OCI-LY3 (cell line): ENCODE measurements around the gene ATP1A4.

ENCODE experiments used
- H2AFZ ChIP-seq: fragments of 200-600, 300-600 bp; shearing (Covaris generic); 2 replicates; pipeline ENCODE4 v1.6.0; 2014; ENCODE audit warnings: antibody characterized with exemption, low read depth, low read length
- H3K27ac ChIP-seq: fragments of 200-600, 300-600 bp; sonication (generic); 2 replicates; pipeline ENCODE4 v1.5.1; 2014; ENCODE audit warnings: mild to moderate bottlenecking, low read length, moderate library complexity, mixed read lengths
- H3K27me3 ChIP-seq: fragments of 200-600, 300-600 bp; sonication (generic); 2 replicates; pipeline ENCODE4 v1.6.1; 2014; ENCODE audit warnings: low read depth, low read length, mixed read lengths
- H3K36me3 ChIP-seq: fragments of 200-600, 300-600 bp; sonication (generic); replicated peaks from 2 replicates; pipeline ENCODE3; 2014; ENCODE audit warnings: low read depth, low read length, mixed read lengths
- H3K4me1 ChIP-seq: fragments of 300-600, 200-600 bp; sonication (generic); 2 replicates; pipeline ENCODE4 v1.6.1; 2014; ENCODE audit warnings: low read length, mixed read lengths
- H3K4me2 ChIP-seq: fragments of 200-600, 300-600 bp; sonication (generic); 2 replicates; pipeline ENCODE4 v1.6.1; 2014; ENCODE audit warnings: low read length, mixed read lengths
- H3K4me3 ChIP-seq: fragments of 300-600, 200-600 bp; sonication (generic); 2 replicates; pipeline ENCODE4 v1.5.1; 2014; ENCODE audit warnings: antibody characterized with exemption, mild to moderate bottlenecking, low read length, moderate library complexity
- H3K79me2 ChIP-seq: fragments of 300-600, 200-600 bp; shearing (Covaris generic); 2 replicates; pipeline ENCODE4 v1.6.1; 2014; ENCODE audit warnings: mild to moderate bottlenecking, low read length, mixed read lengths
- H3K9ac ChIP-seq: fragments of 300-600, 200-600 bp; shearing (Covaris generic); 2 replicates; pipeline ENCODE4 v1.6.0; 2014; ENCODE audit warnings: mild to moderate bottlenecking, low read length, moderate library complexity
- H3K9me3 ChIP-seq: fragments of 200-600, 300-600 bp; shearing (Covaris generic); 2 replicates; pipeline ENCODE4 v1.6.1; 2014; ENCODE audit warnings: low read length, mixed read lengths; ENCODE audit not compliant: insufficient read depth
- H4K20me1 ChIP-seq: fragments of 200-600, 300-600 bp; sonication (generic); 2 replicates; pipeline ENCODE4 v1.6.1; 2016; ENCODE audit warnings: low read length, mixed read lengths; ENCODE audit not compliant: insufficient read depth
- CTCF ChIP-seq: fragments of 200-600, 300-600 bp; sonication (generic); IDR thresholded peaks from 2 replicates; pipeline ENCODE4 v1.5.1; 2014; ENCODE audit warnings: antibody characterized with exemption, low read length, low read depth
- EZH2phosphoT487 ChIP-seq: fragments of 200-600 bp; shearing (Covaris generic); IDR thresholded peaks from 2 replicates; pipeline ENCODE4 v1.6.1; 2018; ENCODE audit warnings: antibody characterized with exemption, mixed run types, low read depth

Gene ATP1A4

DNA sequence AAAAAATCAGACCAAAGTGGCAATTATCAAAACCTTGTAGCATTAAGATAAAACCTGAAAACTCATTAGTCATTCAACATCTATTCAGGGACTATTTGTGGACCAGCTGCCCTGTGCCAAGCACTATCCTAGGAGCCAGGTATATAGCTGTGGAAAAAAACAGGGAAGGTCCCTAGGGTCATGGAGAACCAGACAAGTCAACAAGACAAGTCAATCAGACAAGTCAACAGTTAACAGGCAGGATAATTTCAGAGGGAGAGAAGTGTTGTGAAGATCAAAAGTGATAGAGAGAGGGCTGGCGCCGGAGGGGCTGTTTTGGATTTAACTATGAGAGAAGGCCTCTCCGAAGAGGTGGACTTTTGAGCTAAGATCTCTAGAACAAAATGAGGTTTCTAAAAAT is 3.3 kb upstream of the ATP1A4 start:
- no peak overlapping the region for H3K4me2 ChIP-seq
- H3K9me3 ChIP-seq = no peaks in the 10 kb centered on the region
- H3K36me3 ChIP-seq = no peaks in the 10 kb centered on the region
- no peak for TF ChIP-seq CTCF
- no peak for TF ChIP-seq EZH2phosphoT487
- H3K4me1 ChIP-seq = peaks cover 21% of the 10 kb centered on the region
- H3K9ac ChIP-seq = no peak overlapping the region
- H3K4me3 ChIP-seq = no peak overlapping the region
- H3K27ac ChIP-seq = no peak overlapping the region
- no peaks in the 10 kb centered on the region for H4K20me1 ChIP-seq
- no peaks in the 10 kb centered on the region for H3K79me2 ChIP-seq
- no peaks in the 10 kb centered on the region for H3K27me3 ChIP-seq
- no peak overlapping the region for H2AFZ ChIP-seq

- Histone ChIP-seq H3K4me2 (no peak overlapping the region), H3K27me3 (no peaks in the 10 kb centered on the region), H3K79me2 (no peaks in the 10 kb centered on the region), H3K36me3 (no peaks in the 10 kb centered on the region), H3K4me1 (peaks cover 15% of the 10 kb centered on the region), H3K9me3 (no peaks in the 10 kb centered on the region), H3K4me3 (no peak overlapping the region), H2AFZ (no peak overlapping the region), H3K27ac (no peak overlapping the region), H3K9ac (no peak overlapping the region), H4K20me1 (no peaks in the 10 kb centered on the region)
- TF ChIP-seq EZH2phosphoT487 (no peak), CTCF (no peak)
These were observed 2.2 kb upstream of the ATP1A4 start for GRCh38 chr1:160149233-160149632.

DNA sequence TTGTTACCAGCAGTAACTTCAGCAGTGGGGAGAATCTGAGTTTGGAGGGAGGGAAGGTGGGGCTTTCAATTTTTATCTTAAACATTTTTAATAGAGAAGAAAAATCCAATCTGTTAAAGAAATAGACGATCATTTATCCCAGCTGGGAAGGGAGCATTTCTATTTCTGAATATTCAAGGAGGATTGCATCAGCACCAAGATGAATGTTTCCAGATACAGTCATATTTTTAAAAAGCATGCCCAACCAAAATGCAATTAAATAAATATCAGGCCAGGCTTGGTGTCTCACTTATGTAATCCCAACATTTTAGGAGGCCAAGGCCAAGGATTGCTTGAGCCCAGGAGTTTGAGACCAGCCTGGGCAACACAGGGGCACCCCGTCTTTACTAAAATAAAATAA is 1.7 kb upstream of the ATP1A4 start:
- Histone ChIP-seq H3K4me3 (no peak overlapping the region), H3K9me3 (no peaks in the 10 kb centered on the region), H4K20me1 (no peaks in the 10 kb centered on the region), H3K4me2 (no peak overlapping the region), H3K79me2 (no peaks in the 10 kb centered on the region), H2AFZ (no peak overlapping the region), H3K9ac (no peak overlapping the region), H3K36me3 (no peaks in the 10 kb centered on the region), H3K27ac (no peak overlapping the region), H3K4me1 (peaks cover 15% of the 10 kb centered on the region), H3K27me3 (no peaks in the 10 kb centered on the region)
- no peak for TF ChIP-seq EZH2phosphoT487
- no peak for TF ChIP-seq CTCF

DNA sequence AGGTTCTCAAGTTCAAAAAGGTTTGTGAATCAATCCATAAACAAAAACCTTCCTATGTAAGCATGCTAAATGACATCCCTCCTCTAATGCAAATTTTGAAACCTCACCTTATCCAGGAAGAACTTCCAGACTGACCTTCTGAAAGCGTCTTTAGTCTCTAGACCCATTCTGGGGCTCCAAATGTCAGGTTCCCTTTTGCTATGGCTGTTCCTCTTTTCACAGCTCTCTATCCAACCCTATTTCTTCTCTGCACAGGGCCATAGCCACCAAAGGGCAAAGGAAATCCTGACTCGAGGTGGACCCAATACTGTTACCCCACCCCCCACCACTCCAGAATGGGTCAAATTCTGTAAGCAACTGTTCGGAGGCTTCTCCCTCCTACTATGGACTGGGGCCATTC is 3.4 kb downstream of the ATP1A4 start:
- Histone ChIP-seq H3K27me3 (peaks cover 2% of the 10 kb centered on the region; the same call in 1 of the 2 replicates), H3K27ac (no peak overlapping the region), H3K4me3 (no peak overlapping the region), H3K4me1 (peaks cover 7% of the 10 kb centered on the region), H3K9ac (no peak overlapping the region), H3K4me2 (no peak overlapping the region), H3K9me3 (no peaks in the 10 kb centered on the region), H3K36me3 (no peaks in the 10 kb centered on the region), H3K79me2 (no peaks in the 10 kb centered on the region), H2AFZ (no peak overlapping the region), H4K20me1 (no peaks in the 10 kb centered on the region)
- TF ChIP-seq EZH2phosphoT487 = no peak
- no peak for TF ChIP-seq CTCF
